WTC11 (cell line): Measurements from ENCODE around the gene DMRTB1. TPM values are rescaled to one million over a fixed set of nuclear protein-coding genes. Genes with fewer than 3 reads are reported as not detected.

Source experiments
- ATAC-seq: fragments of 200-7000 bp; cut with Tn5 transposase; 2 replicates; pipeline ENCODE4 v1.10.0; 2021; ENCODE audit warnings: mild to moderate bottlenecking, moderate library complexity
- CTCF ChIA-PET: fragments of 300-600 bp; sonication (Branson Sonifier 250); formaldehyde crosslinking; loops from one replicate; lab custom pipeline; 2021; ENCODE audit warnings: antibody characterized with exemption; lab: Charles Lee
- POLR2A ChIA-PET: fragments of 350-600 bp; sonication (Branson Sonifier 250); formaldehyde crosslinking; loops from one replicate; lab custom pipeline; 2021; ENCODE audit warnings: antibody characterized with exemption; lab: Charles Lee
- DNase-seq: peaks from one replicate; pipeline ENCODE4 v3.0.0; 2021; ENCODE audit warnings: low spot score
- H3K27ac Mint-ChIP-seq: 2 replicates; pipeline ENCODE4 v1.8.0; 2021; ENCODE audit warnings: mixed read lengths
- H3K27me3 Mint-ChIP-seq: 2 replicates; pipeline ENCODE4 v1.8.0; 2021; ENCODE audit warnings: low read depth, mild to moderate bottlenecking, moderate library complexity, mixed read lengths
- H3K36me3 Mint-ChIP-seq: 2 replicates; pipeline ENCODE4 v1.8.0; 2021; ENCODE audit warnings: mixed read lengths
- H3K4me1 Mint-ChIP-seq: 2 replicates; pipeline ENCODE4 v1.8.0; 2022; ENCODE audit warnings: mixed read lengths
- H3K4me3 Mint-ChIP-seq: 2 replicates; pipeline ENCODE4 v1.8.0; 2021; ENCODE audit warnings: mild to moderate bottlenecking, moderate library complexity, mixed read lengths
- H3K9me3 Mint-ChIP-seq: 2 replicates; pipeline ENCODE4 v1.8.0; 2021; ENCODE audit warnings: mixed read lengths
- EMX1 ChIP-seq: fragments of 250-450 bp; sonication (Bioruptor Pico); IDR thresholded peaks from 2 replicates; pipeline ENCODE4 v1.8.0; 2021; ENCODE audit warnings: mild to moderate bottlenecking
- FOXP1 ChIP-seq: sonication (generic); formaldehyde crosslinking; IDR thresholded peaks from 2 replicates; pipeline ENCODE4 v1.8.0; 2022; ENCODE audit warnings: missing genetic modification reagents, mild to moderate bottlenecking, moderate library complexity, borderline replicate concordance
- KAT7 ChIP-seq: sonication (generic); formaldehyde crosslinking; IDR thresholded peaks from 2 replicates; pipeline ENCODE4 v1.8.1; 2023; ENCODE audit warnings: missing genetic modification reagents, mild to moderate bottlenecking, borderline replicate concordance
- MYBL2 ChIP-seq: sonication (generic); formaldehyde crosslinking; IDR thresholded peaks from 2 replicates; pipeline ENCODE4 v1.8.1; 2023; ENCODE audit warnings: mild to moderate bottlenecking, moderate library complexity, missing genetic modification reagents
- NR1H2 ChIP-seq: sonication (generic); formaldehyde crosslinking; IDR thresholded peaks from 2 replicates; pipeline ENCODE4 v1.9.0; 2021; ENCODE audit warnings: mild to moderate bottlenecking, moderate library complexity, missing genetic modification reagents
- OVOL2 ChIP-seq: fragments of 250-450 bp; sonication (Bioruptor Pico); IDR thresholded peaks from 2 replicates; pipeline ENCODE4 v1.9.0; 2021; ENCODE audit warnings: mild to moderate bottlenecking, borderline replicate concordance
- SMAD4 ChIP-seq: sonication (generic); formaldehyde crosslinking; IDR thresholded peaks from 2 replicates; pipeline ENCODE4 v1.8.0; 2022; ENCODE audit warnings: mild to moderate bottlenecking, missing genetic modification reagents
- SP1 ChIP-seq: sonication (generic); formaldehyde crosslinking; conservative IDR thresholded peaks from 2 replicates; pipeline ENCODE4 v1.8.1; 2022; ENCODE audit warnings: missing genetic modification reagents
- TEAD4 ChIP-seq: sonication (generic); formaldehyde crosslinking; IDR thresholded peaks from 2 replicates; pipeline ENCODE4 v1.8.0; 2022; ENCODE audit warnings: mild to moderate bottlenecking, missing genetic modification reagents
- ZNF232 ChIP-seq: sonication (generic); formaldehyde crosslinking; IDR thresholded peaks from 2 replicates; pipeline ENCODE4 v1.8.0; 2022; ENCODE audit warnings: mild to moderate bottlenecking, missing genetic modification reagents
- ZNF317 ChIP-seq: sonication (generic); formaldehyde crosslinking; IDR thresholded peaks from 2 replicates; pipeline ENCODE4 v1.8.1; 2023; ENCODE audit warnings: low read depth, mild to moderate bottlenecking, moderate library complexity, missing genetic modification reagents, borderline replicate concordance
- ZNF423 ChIP-seq: fragments of 250-450 bp; sonication (Bioruptor Pico); IDR thresholded peaks from 2 replicates; pipeline ENCODE4 v2.1.2; 2022; ENCODE audit warnings: mild to moderate bottlenecking, moderate library complexity
- ZNF671 ChIP-seq: fragments of 250-450 bp; sonication (Bioruptor Pico); IDR thresholded peaks from 2 replicates; pipeline ENCODE4 v1.8.0; 2021; ENCODE audit warnings: mild to moderate bottlenecking
- total RNA-seq: library from RNA; stranded (reverse); gene quantifications from 3 replicates; pipeline ENCODE4 v1.2.3, GENCODE V29; 2021
- TF ChIP-seq, protein P1 (sequence below): sonication (generic); formaldehyde crosslinking; conservative IDR thresholded peaks from 2 replicates; pipeline ENCODE4 v1.8.1; 2023; ENCODE audit warnings: mild to moderate bottlenecking, low read depth, missing genetic modification reagents, moderate library complexity
- TF ChIP-seq, protein P2 (sequence below): sonication (generic); formaldehyde crosslinking; IDR thresholded peaks from 2 replicates; pipeline ENCODE4 v1.8.0; 2022; ENCODE audit warnings: mild to moderate bottlenecking, missing genetic modification reagents
- TF ChIP-seq, protein P3 (sequence below): sonication (generic); formaldehyde crosslinking; IDR thresholded peaks from 2 replicates; pipeline ENCODE4 v1.8.0; 2022; ENCODE audit warnings: mild to moderate bottlenecking, missing genetic modification reagents
- TF ChIP-seq, protein P4 (sequence below): sonication (generic); formaldehyde crosslinking; IDR thresholded peaks from 2 replicates; pipeline ENCODE4 v1.8.1; 2023; ENCODE audit warnings: mild to moderate bottlenecking, missing genetic modification reagents, borderline replicate concordance
- TF ChIP-seq, protein P5 (sequence below): sonication (generic); formaldehyde crosslinking; IDR thresholded peaks from 2 replicates; pipeline ENCODE4 v1.8.0; 2023; ENCODE audit warnings: missing genetic modification reagents, mild to moderate bottlenecking, borderline replicate concordance
- TF ChIP-seq, protein P6 (sequence below): sonication (generic); formaldehyde crosslinking; IDR thresholded peaks from 2 replicates; pipeline ENCODE4 v1.8.1; 2023; ENCODE audit warnings: mild to moderate bottlenecking, missing genetic modification reagents, moderate library complexity

Gene DMRTB1
- total RNA-seq, 1 experiment from 2014 or later: 0.17 TPM

DNA sequence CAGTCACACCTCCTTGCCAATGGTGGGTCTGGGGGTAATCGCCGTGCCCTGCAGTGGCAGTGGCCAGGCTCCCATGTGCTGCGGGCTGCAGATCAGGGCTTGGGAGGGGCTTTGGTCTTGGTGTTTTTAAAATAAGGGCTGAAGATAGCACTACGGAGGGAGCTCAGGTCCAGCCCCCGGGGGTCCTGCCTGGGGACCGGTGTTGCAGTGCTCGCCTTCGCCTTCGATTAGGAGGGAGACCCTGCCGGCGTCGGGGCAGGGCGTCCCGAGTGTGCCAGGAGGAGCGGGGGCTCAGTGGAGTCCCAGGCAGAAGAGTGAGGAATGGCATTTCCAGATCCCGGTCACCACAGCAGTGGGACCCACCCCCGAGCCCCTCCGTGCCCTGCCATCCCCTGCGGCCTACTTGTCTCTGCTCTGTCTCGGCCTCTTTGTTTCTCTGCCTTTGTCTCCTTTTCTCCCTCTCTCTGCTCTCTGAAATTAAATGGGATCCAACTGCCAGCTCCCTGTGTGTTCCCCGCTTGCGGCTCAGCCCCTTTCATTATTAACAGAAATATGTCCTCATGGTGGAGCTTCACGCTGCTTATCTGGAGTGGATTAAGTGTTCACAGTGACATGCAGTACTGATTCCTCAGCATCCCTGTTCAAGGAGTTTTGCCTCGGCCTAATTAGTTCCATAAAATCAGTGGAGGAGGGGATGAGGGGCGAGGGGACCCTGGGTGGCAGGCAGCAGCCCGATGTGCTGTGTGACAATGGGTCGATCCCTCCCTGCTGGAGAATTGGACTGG is 44.4 kb downstream of the DMRTB1 start:
- no peaks in the 10 kb centered on the region for H3K9me3 Mint-ChIP-seq
- ChIA-PET POLR2A (interaction anchor here (0.7 kb wide), 1 partner anchor 144 kb away, joined by 3 read pairs; no protein-coding TSS in a partner anchor), CTCF (interaction anchor here (0.9 to 1.8 kb wide), 3 partner anchors 8 to 90 kb away, joined by 3 to 10 read pairs (median 4); no protein-coding TSS in a partner anchor)
- no peak for TF ChIP-seq SMAD4
- no peak for TF ChIP-seq NR1H2
- TF ChIP-seq TEAD4 (CRISPR knock-in tag): no peak
- TF ChIP-seq, protein P1, sequence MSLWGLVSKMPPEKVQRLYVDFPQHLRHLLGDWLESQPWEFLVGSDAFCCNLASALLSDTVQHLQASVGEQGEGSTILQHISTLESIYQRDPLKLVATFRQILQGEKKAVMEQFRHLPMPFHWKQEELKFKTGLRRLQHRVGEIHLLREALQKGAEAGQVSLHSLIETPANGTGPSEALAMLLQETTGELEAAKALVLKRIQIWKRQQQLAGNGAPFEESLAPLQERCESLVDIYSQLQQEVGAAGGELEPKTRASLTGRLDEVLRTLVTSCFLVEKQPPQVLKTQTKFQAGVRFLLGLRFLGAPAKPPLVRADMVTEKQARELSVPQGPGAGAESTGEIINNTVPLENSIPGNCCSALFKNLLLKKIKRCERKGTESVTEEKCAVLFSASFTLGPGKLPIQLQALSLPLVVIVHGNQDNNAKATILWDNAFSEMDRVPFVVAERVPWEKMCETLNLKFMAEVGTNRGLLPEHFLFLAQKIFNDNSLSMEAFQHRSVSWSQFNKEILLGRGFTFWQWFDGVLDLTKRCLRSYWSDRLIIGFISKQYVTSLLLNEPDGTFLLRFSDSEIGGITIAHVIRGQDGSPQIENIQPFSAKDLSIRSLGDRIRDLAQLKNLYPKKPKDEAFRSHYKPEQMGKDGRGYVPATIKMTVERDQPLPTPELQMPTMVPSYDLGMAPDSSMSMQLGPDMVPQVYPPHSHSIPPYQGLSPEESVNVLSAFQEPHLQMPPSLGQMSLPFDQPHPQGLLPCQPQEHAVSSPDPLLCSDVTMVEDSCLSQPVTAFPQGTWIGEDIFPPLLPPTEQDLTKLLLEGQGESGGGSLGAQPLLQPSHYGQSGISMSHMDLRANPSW: no peak
- no peak for TF ChIP-seq ZNF232 (CRISPR knock-in tag)
- TF ChIP-seq ZNF671 (CRISPR knock-in tag): no peak
- TF ChIP-seq, protein P2, sequence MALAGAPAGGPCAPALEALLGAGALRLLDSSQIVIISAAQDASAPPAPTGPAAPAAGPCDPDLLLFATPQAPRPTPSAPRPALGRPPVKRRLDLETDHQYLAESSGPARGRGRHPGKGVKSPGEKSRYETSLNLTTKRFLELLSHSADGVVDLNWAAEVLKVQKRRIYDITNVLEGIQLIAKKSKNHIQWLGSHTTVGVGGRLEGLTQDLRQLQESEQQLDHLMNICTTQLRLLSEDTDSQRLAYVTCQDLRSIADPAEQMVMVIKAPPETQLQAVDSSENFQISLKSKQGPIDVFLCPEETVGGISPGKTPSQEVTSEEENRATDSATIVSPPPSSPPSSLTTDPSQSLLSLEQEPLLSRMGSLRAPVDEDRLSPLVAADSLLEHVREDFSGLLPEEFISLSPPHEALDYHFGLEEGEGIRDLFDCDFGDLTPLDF (CRISPR knock-in tag): no peak
- TF ChIP-seq, protein P3, sequence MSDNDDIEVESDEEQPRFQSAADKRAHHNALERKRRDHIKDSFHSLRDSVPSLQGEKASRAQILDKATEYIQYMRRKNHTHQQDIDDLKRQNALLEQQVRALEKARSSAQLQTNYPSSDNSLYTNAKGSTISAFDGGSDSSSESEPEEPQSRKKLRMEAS (CRISPR knock-in tag): no peak
- TF ChIP-seq, protein P4, sequence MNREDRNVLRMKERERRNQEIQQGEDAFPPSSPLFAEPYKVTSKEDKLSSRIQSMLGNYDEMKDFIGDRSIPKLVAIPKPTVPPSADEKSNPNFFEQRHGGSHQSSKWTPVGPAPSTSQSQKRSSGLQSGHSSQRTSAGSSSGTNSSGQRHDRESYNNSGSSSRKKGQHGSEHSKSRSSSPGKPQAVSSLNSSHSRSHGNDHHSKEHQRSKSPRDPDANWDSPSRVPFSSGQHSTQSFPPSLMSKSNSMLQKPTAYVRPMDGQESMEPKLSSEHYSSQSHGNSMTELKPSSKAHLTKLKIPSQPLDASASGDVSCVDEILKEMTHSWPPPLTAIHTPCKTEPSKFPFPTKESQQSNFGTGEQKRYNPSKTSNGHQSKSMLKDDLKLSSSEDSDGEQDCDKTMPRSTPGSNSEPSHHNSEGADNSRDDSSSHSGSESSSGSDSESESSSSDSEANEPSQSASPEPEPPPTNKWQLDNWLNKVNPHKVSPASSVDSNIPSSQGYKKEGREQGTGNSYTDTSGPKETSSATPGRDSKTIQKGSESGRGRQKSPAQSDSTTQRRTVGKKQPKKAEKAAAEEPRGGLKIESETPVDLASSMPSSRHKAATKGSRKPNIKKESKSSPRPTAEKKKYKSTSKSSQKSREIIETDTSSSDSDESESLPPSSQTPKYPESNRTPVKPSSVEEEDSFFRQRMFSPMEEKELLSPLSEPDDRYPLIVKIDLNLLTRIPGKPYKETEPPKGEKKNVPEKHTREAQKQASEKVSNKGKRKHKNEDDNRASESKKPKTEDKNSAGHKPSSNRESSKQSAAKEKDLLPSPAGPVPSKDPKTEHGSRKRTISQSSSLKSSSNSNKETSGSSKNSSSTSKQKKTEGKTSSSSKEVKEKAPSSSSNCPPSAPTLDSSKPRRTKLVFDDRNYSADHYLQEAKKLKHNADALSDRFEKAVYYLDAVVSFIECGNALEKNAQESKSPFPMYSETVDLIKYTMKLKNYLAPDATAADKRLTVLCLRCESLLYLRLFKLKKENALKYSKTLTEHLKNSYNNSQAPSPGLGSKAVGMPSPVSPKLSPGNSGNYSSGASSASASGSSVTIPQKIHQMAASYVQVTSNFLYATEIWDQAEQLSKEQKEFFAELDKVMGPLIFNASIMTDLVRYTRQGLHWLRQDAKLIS (CRISPR knock-in tag): no peak
- no peak for TF ChIP-seq OVOL2
- no peak for TF ChIP-seq EMX1
- no peak for TF ChIP-seq ZNF317 (CRISPR knock-in tag)
- no peak for TF ChIP-seq ZNF423 (CRISPR knock-in tag)
- TF ChIP-seq FOXP1 (CRISPR knock-in tag): no peak
- TF ChIP-seq, protein P5, sequence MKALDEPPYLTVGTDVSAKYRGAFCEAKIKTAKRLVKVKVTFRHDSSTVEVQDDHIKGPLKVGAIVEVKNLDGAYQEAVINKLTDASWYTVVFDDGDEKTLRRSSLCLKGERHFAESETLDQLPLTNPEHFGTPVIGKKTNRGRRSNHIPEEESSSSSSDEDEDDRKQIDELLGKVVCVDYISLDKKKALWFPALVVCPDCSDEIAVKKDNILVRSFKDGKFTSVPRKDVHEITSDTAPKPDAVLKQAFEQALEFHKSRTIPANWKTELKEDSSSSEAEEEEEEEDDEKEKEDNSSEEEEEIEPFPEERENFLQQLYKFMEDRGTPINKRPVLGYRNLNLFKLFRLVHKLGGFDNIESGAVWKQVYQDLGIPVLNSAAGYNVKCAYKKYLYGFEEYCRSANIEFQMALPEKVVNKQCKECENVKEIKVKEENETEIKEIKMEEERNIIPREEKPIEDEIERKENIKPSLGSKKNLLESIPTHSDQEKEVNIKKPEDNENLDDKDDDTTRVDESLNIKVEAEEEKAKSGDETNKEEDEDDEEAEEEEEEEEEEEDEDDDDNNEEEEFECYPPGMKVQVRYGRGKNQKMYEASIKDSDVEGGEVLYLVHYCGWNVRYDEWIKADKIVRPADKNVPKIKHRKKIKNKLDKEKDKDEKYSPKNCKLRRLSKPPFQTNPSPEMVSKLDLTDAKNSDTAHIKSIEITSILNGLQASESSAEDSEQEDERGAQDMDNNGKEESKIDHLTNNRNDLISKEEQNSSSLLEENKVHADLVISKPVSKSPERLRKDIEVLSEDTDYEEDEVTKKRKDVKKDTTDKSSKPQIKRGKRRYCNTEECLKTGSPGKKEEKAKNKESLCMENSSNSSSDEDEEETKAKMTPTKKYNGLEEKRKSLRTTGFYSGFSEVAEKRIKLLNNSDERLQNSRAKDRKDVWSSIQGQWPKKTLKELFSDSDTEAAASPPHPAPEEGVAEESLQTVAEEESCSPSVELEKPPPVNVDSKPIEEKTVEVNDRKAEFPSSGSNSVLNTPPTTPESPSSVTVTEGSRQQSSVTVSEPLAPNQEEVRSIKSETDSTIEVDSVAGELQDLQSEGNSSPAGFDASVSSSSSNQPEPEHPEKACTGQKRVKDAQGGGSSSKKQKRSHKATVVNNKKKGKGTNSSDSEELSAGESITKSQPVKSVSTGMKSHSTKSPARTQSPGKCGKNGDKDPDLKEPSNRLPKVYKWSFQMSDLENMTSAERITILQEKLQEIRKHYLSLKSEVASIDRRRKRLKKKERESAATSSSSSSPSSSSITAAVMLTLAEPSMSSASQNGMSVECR (CRISPR knock-in tag): no peak
- no peak for TF ChIP-seq MYBL2 (CRISPR knock-in tag)
- TF ChIP-seq SP1 (CRISPR knock-in tag): no peak
- TF ChIP-seq, protein P6, sequence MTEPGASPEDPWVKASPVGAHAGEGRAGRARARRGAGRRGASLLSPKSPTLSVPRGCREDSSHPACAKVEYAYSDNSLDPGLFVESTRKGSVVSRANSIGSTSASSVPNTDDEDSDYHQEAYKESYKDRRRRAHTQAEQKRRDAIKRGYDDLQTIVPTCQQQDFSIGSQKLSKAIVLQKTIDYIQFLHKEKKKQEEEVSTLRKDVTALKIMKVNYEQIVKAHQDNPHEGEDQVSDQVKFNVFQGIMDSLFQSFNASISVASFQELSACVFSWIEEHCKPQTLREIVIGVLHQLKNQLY (CRISPR knock-in tag): no peak
- TF ChIP-seq KAT7: no peak
- no peak overlapping the region for H3K4me3 Mint-ChIP-seq
- peaks cover 20% of the 10 kb centered on the region for H3K4me1 Mint-ChIP-seq
- ATAC-seq (no peak), DNase-seq (no peak)
- no peaks in the 10 kb centered on the region for H3K27me3 Mint-ChIP-seq
- no peak overlapping the region for H3K27ac Mint-ChIP-seq
- H3K36me3 Mint-ChIP-seq: no peaks in the 10 kb centered on the region
